ENCODE data around the gene CBLB.

The CBLB gene

GRCh38 chr3:105653166-105653565 is 215.6 kb downstream of the CBLB start:
- no peak overlapping the region for H3K4me3 Mint-ChIP-seq
- peaks cover 5% of the 10 kb centered on the region for H3K27me3 Mint-ChIP-seq (ENCODE audit: low read depth)
- H3K27ac Mint-ChIP-seq, result no peak overlapping the region
- no peaks in the 10 kb centered on the region for H3K9me3 Mint-ChIP-seq
- peaks cover 15% of the 10 kb centered on the region for H3K36me3 Mint-ChIP-seq (ENCODE audit: low read depth)
- no peaks in the 10 kb centered on the region for H3K4me1 Mint-ChIP-seq (ENCODE audit: low read depth)

GRCh38 chr3:105649480-105649879 is 219.3 kb downstream of the CBLB start:
- no peak overlapping the region for H3K4me3 Mint-ChIP-seq
- H3K27ac Mint-ChIP-seq, result no peak overlapping the region
- H3K36me3 Mint-ChIP-seq (ENCODE audit: low read depth), result no peaks in the 10 kb centered on the region
- peaks cover 2% of the 10 kb centered on the region for H3K4me1 Mint-ChIP-seq (ENCODE audit: low read depth)
- peaks cover 6% of the 10 kb centered on the region for H3K27me3 Mint-ChIP-seq (ENCODE audit: low read depth)
- H3K9me3 Mint-ChIP-seq, result no peaks in the 10 kb centered on the region

GRCh38 chr3:105647047-105647446 is 221.8 kb downstream of the CBLB start:
- Mint-ChIP-seq H3K36me3 (ENCODE audit: low read depth) (no peaks in the 10 kb centered on the region), H3K4me3 (no peak overlapping the region), H3K4me1 (ENCODE audit: low read depth) (peaks cover 2% of the 10 kb centered on the region), H3K27ac (no peak overlapping the region), H3K27me3 (ENCODE audit: low read depth) (peaks cover 8% of the 10 kb centered on the region), H3K9me3 (no peaks in the 10 kb centered on the region)

- Mint-ChIP-seq H3K4me1 (ENCODE audit: low read depth) (no peaks in the 10 kb centered on the region), H3K9me3 (no peaks in the 10 kb centered on the region), H3K36me3 (ENCODE audit: low read depth) (no peaks in the 10 kb centered on the region), H3K4me3 (no peak overlapping the region), H3K27me3 (ENCODE audit: low read depth) (no peaks in the 10 kb centered on the region), H3K27ac (no peak overlapping the region)
Observed at GRCh38 chr3:105639131-105639530, 229.7 kb downstream of the CBLB start.

- H3K27ac Mint-ChIP-seq, result no peak overlapping the region
- H3K36me3 Mint-ChIP-seq (ENCODE audit: low read depth), result no peaks in the 10 kb centered on the region
- no peaks in the 10 kb centered on the region for H3K9me3 Mint-ChIP-seq
- H3K4me3 Mint-ChIP-seq, result no peak overlapping the region
- no peaks in the 10 kb centered on the region for H3K27me3 Mint-ChIP-seq (ENCODE audit: low read depth)
- H3K4me1 Mint-ChIP-seq (ENCODE audit: low read depth), result no peaks in the 10 kb centered on the region
Observed at GRCh38 chr3:105634708-105635107, 234.1 kb downstream of the CBLB start.

GRCh38 chr3:105629718-105630117 is 239.1 kb downstream of the CBLB start:
- Mint-ChIP-seq H3K4me1 (ENCODE audit: low read depth) (no peaks in the 10 kb centered on the region), H3K4me3 (no peak overlapping the region), H3K27ac (no peak overlapping the region), H3K36me3 (ENCODE audit: low read depth) (no peaks in the 10 kb centered on the region), H3K27me3 (ENCODE audit: low read depth) (no peaks in the 10 kb centered on the region), H3K9me3 (no peaks in the 10 kb centered on the region)

GRCh38 chr3:105626739-105627138 is 242.1 kb downstream of the CBLB start:
- Mint-ChIP-seq H3K9me3 (no peaks in the 10 kb centered on the region), H3K36me3 (ENCODE audit: low read depth) (no peaks in the 10 kb centered on the region), H3K27me3 (ENCODE audit: low read depth) (no peaks in the 10 kb centered on the region), H3K4me3 (no peak overlapping the region), H3K4me1 (ENCODE audit: low read depth) (no peaks in the 10 kb centered on the region), H3K27ac (no peak overlapping the region)

GRCh38 chr3:105622169-105622568 is 246.6 kb downstream of the CBLB start:
- Mint-ChIP-seq H3K27me3 (ENCODE audit: low read depth) (no peaks in the 10 kb centered on the region), H3K27ac (no peak overlapping the region), H3K4me3 (no peak overlapping the region), H3K4me1 (ENCODE audit: low read depth) (no peaks in the 10 kb centered on the region), H3K9me3 (no peaks in the 10 kb centered on the region), H3K36me3 (ENCODE audit: low read depth) (no peaks in the 10 kb centered on the region)

GRCh38 chr3:105620236-105620635 is 248.6 kb downstream of the CBLB start:
- Mint-ChIP-seq H3K27me3 (ENCODE audit: low read depth) (no peaks in the 10 kb centered on the region), H3K4me1 (ENCODE audit: low read depth) (no peaks in the 10 kb centered on the region), H3K27ac (no peak overlapping the region), H3K9me3 (no peaks in the 10 kb centered on the region), H3K4me3 (no peak overlapping the region), H3K36me3 (ENCODE audit: low read depth) (no peaks in the 10 kb centered on the region)

GRCh38 chr3:105619651-105620050 is 249.2 kb downstream of the CBLB start:
- Mint-ChIP-seq H3K4me3 (no peak overlapping the region), H3K27me3 (ENCODE audit: low read depth) (no peaks in the 10 kb centered on the region), H3K4me1 (ENCODE audit: low read depth) (no peaks in the 10 kb centered on the region), H3K36me3 (ENCODE audit: low read depth) (no peaks in the 10 kb centered on the region), H3K9me3 (no peaks in the 10 kb centered on the region), H3K27ac (no peak overlapping the region)

GRCh38 chr3:105618556-105618955 is 250.3 kb downstream of the CBLB start:
- no peak overlapping the region for H3K27ac Mint-ChIP-seq
- no peaks in the 10 kb centered on the region for H3K4me1 Mint-ChIP-seq (ENCODE audit: low read depth)
- no peak overlapping the region for H3K4me3 Mint-ChIP-seq
- H3K36me3 Mint-ChIP-seq (ENCODE audit: low read depth), result no peaks in the 10 kb centered on the region
- H3K27me3 Mint-ChIP-seq (ENCODE audit: low read depth), result no peaks in the 10 kb centered on the region
- H3K9me3 Mint-ChIP-seq, result no peaks in the 10 kb centered on the region

- no peaks in the 10 kb centered on the region for H3K4me1 Mint-ChIP-seq (ENCODE audit: low read depth)
Observed at GRCh38 chr3:105616374-105617121, 252.3 kb downstream of the CBLB start.

GRCh38 chr3:105615814-105616213 is 253.0 kb downstream of the CBLB start:
- no peak overlapping the region for H3K27ac Mint-ChIP-seq

More at GRCh38 chr3:105616374-105617121, 252.3 kb downstream of the CBLB start:
- Mint-ChIP-seq H3K27me3 (ENCODE audit: low read depth) (no peaks in the 10 kb centered on the region), H3K4me3 (no peak overlapping the region), H3K9me3 (no peaks in the 10 kb centered on the region), H3K36me3 (ENCODE audit: low read depth) (no peaks in the 10 kb centered on the region), H3K27ac (no peak overlapping the region)

GRCh38 chr3:105614288-105615030 is 254.4 kb downstream of the CBLB start:
- H3K27ac Mint-ChIP-seq, result no peak overlapping the region
- H3K4me1 Mint-ChIP-seq (ENCODE audit: low read depth), result no peaks in the 10 kb centered on the region
- H3K36me3 Mint-ChIP-seq (ENCODE audit: low read depth), result no peaks in the 10 kb centered on the region
- no peaks in the 10 kb centered on the region for H3K27me3 Mint-ChIP-seq (ENCODE audit: low read depth)
- no peak overlapping the region for H3K4me3 Mint-ChIP-seq
- no peaks in the 10 kb centered on the region for H3K9me3 Mint-ChIP-seq

More at GRCh38 chr3:105615814-105616213, 253.0 kb downstream of the CBLB start:
- Mint-ChIP-seq H3K9me3 (no peaks in the 10 kb centered on the region), H3K4me1 (ENCODE audit: low read depth) (no peaks in the 10 kb centered on the region), H3K4me3 (no peak overlapping the region), H3K36me3 (ENCODE audit: low read depth) (no peaks in the 10 kb centered on the region), H3K27me3 (ENCODE audit: low read depth) (no peaks in the 10 kb centered on the region)

- Mint-ChIP-seq H3K4me3 (no peak overlapping the region), H3K36me3 (ENCODE audit: low read depth) (no peaks in the 10 kb centered on the region), H3K4me1 (ENCODE audit: low read depth) (no peaks in the 10 kb centered on the region), H3K27ac (no peak overlapping the region), H3K27me3 (ENCODE audit: low read depth) (no peaks in the 10 kb centered on the region), H3K9me3 (no peaks in the 10 kb centered on the region)
Observed at GRCh38 chr3:105613120-105613519, 255.7 kb downstream of the CBLB start.

Measured in T-helper 1 cell treated with Interleukin-12 subunit alpha and Interleukin-12 subunit beta and Interleukin-4 antibody, amounts not matched to agents 30 μg/mL and 1 μg/mL, for 36 hours (primary cell).